ENCODE results near the gene SEC23IP.
"Not testable (repeated sequence)": the region's sequence is repeated elsewhere in the genome, so short reads cannot be mapped to it uniquely, and the experiment has no call there.

Gene SEC23IP

DNA sequence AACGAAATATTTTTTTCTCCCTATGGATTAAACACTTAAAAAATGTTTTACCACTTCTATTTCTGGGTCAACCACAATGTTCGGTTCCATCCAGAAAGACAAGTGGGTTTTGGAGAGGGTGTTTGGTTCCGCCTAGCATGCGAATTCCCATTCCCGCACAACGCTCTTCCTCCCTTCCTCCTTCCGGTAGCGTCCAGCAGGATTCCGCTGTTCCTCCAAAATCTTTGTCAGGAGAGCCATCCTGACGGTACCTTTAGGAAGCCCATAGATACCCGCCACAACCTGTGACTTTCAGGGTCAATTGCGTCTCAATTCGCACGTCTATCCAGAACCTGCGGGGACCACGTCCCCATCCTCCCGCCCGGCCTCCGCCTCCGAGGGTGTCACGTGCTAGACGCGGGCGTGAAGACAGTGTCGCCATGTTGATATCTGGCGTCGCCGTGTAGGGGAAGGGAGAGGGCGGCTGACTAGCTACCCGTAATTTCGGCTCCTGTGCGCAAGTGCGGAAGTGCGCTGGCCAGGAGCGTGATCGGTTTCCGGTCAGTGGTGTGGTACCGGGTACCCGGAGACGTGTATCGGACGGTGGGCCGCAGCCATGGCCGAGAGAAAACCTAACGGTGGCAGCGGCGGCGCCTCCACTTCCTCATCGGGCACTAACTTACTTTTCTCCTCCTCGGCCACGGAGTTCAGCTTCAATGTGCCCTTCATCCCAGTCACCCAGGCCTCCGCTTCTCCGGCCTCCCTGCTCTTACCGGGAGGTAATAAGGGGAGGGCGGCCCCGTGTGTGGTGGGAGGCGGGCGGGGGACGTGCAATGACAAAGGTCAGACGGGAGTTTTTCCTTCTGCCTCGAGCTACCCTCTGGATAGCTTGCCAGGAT, at the start of gene SEC23IP:
Gene SEC23IP, plus strand, starts transcription at position 543 of the 878 bp plus-strand sequence. Its CDS starts 53 bp downstream, at position 596.
- DNase-seq: peak; percentile 74

DNA sequence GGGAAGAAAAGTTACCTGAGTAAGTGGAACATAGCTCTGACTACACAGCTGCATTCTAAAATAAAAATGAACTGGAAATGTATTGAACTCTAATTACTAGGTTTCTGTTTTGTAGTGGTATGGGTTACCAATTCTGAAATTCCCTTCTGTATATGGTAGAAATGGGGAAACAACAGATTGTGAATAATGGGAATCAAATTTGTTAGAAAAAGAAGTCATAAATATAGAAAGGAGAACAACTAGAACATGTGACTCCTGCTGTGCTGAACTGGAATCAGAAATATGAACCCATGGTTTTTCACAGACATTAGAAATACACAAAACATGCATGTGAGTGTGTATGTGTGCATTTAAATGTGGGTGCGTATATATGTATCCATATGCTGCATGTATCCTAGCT, 46.9 kb upstream of the SEC23IP start:
- no peak for DNase-seq

DNA sequence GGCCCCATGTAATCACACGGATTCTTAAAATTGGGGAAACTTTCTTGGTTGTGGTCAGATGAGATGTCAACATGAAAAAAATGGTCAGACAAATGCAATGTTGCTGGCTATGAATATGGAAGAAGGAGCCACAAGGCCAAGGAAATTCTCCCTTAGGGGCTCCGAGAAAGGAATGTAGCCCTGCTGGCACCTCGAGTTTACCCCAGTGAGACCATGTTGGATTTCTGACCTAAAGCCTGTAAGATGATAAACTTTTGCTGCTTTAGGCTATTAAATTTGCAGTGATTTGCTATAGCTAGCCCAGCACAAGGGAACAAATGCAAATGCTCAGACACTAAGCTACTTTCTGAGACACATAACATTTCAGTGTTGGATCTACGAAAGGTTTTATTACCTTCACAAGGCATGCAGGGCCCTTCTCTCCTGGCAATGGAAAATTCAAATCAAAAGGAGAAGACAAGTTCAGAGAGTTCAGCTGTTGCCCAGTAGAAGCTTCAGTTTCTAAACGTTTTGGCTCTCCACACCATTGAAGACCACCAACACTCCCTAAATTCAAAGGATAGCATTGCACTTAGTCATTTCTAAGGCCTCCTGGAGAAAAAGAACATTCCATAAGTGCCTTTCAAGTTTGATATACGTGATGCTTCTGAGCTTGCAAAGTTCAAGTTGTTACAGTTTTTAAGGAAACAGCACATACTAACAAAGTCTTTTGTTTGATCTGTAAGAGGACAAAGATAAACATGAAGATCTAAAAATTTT, 43.3 kb upstream of the SEC23IP start:
- no peak for DNase-seq

DNA sequence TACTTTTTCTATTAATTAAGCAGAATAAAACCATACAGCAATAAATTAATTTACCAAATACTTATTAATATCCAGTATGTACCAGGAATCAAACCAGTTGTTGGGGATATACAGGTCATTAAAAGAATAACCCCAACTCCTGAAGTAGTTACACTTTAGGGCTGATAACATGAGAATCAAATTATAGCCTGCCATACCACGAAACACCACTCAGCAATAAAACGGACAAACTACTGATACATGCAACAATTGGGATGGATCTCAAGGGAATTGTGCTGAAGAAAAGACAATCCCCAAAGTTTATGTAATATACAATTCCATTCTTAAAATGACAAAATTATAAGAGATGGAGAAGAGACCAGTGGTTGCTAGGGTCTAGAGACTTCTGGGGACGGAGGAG, 42.6 kb upstream of the SEC23IP start:
- DNase-seq: no peak

DNA sequence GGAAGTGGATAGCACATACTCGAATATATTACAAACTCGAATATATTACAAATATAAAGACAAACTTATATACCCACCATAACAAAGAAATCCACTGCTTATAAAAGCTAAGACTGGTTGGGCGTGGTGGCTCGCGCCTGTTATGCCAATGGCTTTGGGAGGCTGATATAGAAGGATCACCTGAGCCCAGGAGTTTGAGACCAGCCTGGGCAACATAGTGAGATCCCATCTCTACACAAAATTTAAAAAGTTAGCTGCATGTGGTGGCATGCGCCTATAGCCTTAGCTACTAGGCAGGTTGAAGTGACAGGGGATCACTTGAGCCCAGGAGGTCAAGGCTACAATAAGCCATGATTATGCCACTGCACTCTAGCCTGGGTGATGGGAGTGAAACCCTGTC, 40.3 kb upstream of the SEC23IP start:
- DNase-seq: no peak

DNA sequence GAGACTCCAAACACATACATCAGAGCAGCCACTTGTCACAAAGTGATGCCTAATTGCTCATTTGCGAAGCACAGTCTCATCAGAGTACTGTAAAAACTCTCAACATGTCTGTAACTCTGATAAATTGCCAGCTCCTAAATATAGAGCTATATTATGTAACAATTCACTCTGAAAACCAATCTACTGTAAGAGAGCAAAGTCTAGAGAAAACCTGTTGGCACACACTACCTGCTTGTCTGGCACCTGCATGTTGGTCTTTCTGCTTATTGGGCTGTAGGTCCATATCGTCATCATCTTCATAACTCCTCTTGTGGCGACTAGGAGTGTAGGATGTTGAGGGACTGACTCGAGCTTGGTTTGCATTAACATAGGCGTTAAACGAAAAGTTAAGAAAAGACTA, 39.7 kb upstream of the SEC23IP start:
- DNase-seq: no peak

DNA sequence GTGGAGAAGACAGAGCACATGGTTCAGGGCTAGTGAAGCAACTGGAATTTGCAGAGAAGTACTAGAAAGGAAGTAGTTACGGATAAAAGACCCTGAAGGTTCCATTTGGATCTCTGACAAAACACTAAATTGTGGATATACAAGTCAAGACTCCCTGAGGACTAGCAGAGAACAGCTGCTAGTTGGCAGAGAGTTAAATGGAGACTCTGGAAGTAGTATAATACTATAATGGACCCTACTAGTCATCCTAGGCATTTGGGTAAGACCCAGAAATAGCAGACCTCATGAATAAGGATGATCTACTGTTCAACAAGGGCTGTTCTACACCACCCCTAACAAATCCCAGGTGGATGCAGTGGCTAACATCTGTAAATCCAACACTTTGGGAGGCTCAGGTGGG, 39.0 kb upstream of the SEC23IP start:
- no peak for DNase-seq

DNA sequence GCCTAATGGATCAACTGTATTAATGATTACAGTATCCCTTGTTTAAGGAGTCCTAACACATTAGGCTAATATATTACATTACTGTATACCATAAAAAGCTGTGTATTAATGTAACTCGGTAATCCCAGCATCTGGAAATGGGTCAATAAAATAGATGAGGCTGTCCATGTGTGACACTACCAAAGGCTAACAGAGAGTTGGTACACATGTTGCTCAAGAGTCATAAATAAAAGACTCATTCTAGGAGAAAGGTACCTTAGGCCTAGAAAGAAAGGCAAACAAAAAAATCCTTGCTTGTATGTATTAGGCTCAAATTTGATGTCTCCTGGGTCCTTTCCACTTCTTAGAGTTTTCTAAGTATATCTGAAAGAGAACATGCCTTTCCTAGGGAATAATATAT, 34.5 kb upstream of the SEC23IP start:
- no peak for DNase-seq

DNA sequence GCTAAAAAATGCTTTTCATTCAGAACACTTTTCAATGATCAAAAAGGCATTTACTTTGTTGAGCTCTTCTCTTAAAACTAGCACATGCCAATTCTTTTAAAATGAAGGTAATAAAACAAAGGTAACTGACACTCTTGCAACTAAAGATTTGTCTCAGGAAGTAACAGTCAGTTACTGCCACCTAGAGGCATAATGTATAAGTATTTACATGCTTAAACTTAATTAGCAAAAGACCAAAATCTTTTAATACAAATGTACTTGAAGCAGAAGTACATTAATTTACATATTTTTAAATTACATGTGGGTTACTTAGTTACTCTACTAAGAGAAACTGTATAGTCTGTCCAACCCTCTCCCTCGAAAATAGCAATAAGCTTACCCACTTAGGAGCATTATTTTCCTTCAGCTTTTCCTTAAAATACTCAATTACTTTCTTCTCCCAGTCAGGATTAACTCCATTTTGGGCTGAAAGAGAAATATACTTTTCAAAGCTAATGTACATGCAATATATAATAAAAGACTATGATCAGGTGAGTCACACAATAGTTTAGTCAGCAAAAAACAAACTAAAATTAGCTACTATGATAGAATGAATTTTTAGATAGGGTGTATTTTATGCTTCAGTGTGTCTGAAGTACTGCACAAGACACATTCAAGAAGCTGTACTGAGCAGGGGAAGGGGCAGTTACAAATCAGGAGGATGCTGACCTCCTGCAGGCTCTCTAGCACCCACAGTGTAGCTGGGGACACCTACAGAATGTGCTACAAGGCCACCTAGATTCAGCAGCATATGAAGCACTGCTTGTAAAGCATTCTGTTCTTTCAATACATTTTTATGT, 32.9 kb upstream of the SEC23IP start:
- no peak for DNase-seq

DNA sequence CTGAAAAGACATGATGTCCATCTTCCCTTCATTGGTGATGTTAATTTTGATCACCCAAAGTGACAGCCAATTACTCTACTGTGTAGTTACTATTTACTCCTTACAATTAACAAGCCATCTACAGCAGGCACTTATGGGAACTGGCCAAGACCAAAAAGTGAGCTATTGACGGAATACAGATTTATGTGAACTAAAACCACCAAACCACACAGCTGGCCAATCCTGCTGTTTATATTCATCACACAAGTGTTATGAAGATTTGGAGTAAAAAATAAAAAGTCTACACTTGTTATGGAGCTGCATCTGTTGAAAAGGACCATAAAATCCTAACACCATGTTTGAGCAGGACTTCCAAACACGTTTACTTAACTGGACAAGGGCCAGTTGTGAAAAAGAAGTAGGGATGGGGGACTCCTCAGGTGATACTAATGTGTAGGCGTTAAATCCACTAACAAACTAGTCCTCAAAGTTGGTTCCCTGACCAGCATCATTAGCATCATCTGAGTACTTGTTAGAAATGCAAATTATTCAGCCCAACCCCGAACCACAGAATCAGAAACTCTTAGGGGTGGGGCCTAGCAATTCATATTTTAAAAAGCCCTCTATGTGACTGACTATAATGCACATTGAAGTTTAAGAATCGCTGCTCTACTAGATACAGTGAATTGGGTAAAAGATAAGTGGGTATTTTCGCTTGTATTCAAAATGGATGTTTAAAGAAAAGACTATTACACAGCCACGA, 31.5 kb upstream of the SEC23IP start:
- no peak for DNase-seq

DNA sequence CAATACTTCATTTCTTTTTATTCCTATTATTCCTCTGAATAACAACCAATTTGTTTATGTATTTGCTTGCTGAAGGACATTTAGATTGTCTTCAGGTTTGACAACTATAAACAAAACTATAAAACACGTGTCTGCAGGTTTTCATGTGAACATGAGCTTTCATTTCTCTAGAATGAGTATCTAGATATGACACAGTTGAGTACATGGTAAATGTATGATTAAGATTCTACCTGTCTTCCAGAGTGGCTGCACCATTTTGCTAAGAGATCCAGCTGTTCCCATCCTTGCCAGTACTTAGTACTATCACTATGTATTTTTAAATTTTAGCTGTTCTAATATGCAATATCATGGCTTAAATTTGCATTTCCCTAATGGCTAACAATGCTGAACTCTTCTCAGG, 30.0 kb upstream of the SEC23IP start:
- no peak for DNase-seq

DNA sequence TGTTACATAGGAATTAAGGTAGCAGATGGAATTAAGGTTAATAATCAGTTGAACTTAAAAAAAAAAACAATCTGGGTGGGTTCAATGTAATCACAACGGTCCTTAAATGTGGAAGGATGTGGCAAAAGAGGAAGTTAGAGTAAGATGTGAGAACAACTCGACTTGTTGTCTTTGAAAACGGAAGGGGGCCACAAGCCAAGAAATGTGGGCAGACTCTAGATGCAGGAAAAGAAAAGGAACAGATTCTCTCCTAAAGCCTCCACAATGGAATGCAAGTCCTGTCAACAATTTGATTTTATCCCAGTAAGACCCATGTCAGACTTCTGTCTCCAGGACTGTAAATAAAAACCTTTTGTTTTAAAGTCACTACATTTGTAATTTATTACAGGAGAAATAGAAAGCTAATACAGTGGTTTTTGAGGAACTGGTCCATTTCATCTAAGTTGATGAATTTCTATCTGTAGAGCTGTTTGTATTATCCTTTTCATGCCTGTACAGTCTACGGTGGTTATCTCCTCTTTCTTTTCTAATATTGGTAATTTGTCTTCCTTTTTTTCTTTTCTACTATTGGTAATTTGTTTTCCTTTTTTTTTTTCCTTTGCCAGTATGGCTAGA, 28.5 kb upstream of the SEC23IP start:
- DNase-seq: no peak

DNA sequence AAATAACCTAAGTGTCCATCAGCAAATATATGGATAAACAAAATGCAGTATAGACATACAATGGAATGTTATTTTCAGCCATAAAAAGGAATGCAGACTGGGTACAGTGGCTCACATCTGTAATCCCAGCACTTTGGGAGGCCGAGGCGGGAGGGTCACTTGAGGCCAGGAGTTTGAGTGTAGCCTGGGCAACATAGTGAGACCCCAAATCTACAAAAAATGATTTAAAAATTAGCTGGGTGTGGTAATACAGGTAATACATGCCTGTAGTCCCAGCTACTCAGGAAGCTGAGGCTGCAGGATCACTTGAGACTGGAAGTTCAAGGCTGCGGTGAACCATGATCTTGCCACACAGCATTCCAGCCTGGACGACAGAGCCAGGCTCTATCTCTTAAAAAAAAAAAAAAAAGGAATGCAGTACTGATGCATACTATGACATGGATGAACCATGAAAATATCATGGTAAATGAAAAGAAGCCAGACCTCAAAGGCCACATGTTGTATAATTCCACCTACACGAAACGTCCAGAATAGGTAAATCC, 26.8 kb upstream of the SEC23IP start:
- DNase-seq: no peak

DNA sequence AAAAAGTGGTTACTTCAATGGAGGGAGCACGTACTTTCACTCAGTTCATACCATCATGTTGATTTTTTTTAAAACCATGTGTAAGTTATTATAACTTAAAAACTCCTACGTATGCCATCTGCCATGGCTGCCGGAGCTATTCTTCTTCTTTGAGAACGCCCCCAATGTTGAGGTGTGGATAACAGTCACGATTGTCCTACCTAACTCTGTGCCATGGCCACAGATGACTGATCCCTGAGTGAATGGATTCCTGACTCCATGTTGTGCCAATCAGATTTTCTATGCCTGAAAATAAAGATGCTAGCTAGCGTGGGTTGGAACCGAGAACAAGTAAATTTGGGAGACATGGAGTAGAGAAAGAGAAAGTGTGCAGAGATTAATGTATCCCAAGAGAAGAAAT, 25.2 kb upstream of the SEC23IP start:
- no peak for DNase-seq

DNA sequence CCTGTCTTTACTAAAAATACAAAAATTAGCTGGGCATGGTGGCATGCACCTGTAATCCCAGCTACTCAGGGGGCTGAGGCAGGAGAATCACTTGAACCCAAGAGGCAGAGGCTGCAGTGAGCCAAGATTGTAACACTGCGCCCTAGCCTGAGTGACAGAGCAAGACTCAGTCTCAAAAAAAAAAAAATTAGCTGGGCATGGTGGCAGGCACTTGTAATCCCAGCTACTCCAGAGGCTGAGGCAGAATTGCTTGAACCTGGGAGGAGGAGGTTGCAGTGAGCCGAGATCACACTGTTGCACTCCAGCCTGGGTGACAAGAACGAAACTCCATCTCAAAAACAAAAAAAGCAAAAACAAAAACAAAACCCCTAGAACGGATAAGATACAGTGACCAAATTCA, 23.1 kb upstream of the SEC23IP start:
- DNase-seq: not testable (repeated sequence)

DNA sequence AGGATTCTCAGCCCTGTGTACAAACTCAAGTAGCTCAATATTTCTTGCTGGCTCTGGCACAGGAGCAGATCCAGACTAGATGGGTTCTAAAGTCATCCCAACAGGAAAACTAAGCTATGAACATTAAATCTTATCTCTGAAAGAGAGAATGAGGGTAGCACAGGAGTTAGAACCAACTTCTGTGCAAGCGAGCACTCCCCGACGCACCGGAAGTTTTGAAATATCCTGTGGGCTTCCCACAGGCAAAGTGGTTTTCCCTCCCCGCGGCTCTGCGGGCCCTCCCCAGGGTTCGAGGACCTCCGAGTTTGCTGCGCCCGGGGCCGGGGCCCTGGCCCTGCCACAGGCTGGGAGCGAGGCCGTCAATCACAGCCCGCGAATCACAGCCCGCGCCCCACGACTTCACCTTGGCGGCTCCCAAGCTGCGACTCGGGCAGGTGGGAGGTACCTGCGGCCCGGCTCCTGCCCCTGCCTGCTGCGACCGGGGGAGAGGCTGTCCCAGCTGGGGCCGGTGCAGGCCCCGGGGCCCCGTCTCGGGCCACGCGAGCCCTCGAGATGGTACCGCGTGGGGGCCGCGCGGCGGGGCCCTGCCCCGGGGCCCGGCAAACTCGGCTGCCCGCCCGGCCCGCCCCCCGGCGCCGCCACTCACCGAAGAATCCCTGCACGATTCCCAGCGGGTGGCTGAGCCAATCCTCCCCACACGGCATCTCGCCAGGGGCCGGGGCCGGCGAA, 20.5 kb upstream of the SEC23IP start:
- peak; percentile 33 for DNase-seq

DNA sequence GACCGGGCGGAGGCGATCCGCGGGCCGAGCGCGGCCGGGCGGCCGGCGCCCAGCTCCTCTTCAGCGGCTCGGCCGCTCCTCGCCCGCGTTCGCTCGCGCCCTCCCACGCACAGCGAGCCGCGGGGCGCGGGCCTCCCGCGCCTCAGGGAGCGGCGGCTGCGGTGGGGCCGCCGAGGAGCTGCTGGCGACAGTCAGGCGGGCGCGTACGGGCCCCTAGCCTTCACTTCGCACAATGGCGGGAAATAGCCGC, 20.0 kb upstream of the SEC23IP start, which contains the start of gene MCMBP:
Gene MCMBP, minus strand, starts transcription at position 234 of the 250 bp plus-strand sequence. CDS start 259 bp downstream, outside the sequence.
- no peak for DNase-seq

DNA sequence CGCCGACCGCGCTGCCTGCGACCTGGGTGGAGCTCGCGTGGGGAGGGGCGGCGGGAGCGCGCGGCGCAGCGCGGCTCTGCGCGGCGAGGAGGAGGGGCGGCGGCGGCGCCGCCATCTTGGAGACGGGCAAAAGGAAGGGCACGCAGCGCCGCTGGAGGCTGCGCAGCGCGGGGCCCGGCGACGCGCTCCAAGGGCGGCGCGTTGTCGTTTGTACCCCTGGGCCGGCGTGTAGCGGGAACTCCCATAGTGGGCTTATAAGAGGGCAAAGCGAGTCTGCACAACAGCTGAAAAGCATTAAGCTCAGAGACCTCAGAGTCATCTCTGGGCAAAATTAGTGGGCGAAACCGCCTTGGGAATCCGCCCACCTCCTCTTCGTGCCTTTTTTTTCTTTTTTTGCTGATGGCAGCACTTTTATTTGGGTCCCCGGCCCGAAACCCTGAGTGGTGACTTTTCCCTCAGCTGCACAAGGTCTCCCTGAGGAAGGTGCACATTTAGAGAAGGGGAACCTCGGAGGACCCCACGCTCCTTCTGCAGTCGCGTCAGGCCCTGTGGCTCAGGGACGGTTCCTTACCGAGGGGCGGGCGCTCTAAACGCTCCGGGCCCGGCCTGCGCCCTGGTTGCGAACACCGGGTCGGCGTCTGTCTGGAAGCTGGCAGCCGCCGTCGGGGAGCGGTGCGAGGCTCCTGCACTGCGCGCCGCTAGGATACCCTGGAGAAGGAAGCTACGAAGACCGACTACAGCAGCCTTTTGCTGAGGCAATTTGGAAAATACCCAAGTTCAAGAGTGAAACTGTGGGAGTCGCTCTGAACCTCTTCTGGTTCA, 19.5 kb upstream of the SEC23IP start:
- peak; percentile 79 for DNase-seq

DNA sequence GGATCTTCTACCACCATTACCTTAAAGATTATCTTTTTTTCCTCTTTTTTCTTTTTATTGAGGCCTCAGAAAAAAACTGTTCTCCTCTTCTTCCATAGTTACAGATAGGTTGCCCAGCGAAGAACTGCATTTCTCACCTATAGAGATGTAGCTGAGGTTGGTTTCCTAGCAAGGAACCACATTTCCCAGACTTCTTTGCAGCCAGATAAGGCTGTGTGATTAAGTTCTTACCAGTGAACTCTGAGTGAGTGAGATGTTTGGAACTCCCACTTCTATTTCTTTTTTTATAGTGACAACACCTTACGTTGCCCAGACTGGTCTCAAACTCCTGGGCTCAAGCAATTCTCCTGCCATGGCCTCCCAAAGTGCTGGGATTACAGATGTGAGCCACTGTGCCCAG, 14.0 kb upstream of the SEC23IP start:
- DNase-seq: no peak

DNA sequence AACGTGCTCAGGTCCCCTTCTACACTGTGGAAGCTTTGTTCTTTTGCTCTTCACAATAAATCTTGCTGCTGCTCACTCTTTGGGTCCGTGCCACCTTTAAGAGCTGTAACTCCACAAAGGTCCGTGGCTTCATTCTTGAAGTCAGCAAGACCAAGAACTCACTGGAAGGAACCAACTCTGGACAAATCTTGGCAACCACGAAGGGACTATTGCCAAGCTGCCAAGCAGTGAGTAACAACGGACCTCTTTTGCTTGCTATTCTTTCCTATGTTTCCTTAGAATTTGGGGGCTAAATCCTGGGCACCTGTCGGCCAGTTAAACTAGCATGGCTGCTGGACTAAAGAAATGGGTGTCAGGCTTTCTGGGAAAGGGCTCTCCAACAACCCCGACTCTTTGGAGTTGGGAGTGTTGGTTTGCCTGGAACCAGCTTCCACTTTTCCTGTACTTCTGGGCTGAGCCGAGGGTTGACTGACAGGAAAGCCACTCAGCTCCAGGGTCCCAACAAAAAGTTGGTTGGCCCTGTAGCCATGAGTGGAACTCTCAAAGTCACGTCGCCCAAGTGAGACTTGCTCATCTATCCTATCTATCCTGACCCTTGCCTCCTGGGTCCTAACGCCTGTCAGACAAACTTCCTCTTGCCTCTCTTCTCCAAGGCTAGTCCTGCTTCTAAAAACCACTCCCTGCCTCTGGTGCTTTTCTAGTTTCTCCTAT, 8.5 kb upstream of the SEC23IP start:
- DNase-seq: not testable (repeated sequence)
